Left hindlimb (tissue), 1 donor: Measurements from ENCODE around the gene RGS5.

Experiments
- DNase-seq: peaks from one replicate; pipeline ENCODE4 v3.0.0-alpha.2; 2018

Gene RGS5

GRCh38 chr1:163178628-163179027 is 24.1 kb downstream of the RGS5 start:
- DNase-seq = no peak

GRCh38 chr1:163176797-163177196 is 25.9 kb downstream of the RGS5 start:
- DNase-seq = no peak

GRCh38 chr1:163174524-163175437 is 27.9 kb downstream of the RGS5 start:
- DNase-seq = peak; percentile 38

GRCh38 chr1:163173121-163173520 is 29.6 kb downstream of the RGS5 start:
- no peak for DNase-seq

GRCh38 chr1:163172596-163172995 is 30.1 kb downstream of the RGS5 start:
- no peak for DNase-seq

- DNase-seq = no peak
Measured at GRCh38 chr1:163171826-163172225, 30.9 kb downstream of the RGS5 start.

GRCh38 chr1:163170975-163171676 is 31.6 kb downstream of the RGS5 start:
- DNase-seq = no peak

- no peak for DNase-seq
Measured at GRCh38 chr1:163170331-163170730, 32.4 kb downstream of the RGS5 start.

- no peak for DNase-seq
Measured at GRCh38 chr1:163169553-163169952, 33.2 kb downstream of the RGS5 start.

- no peak for DNase-seq
Measured at GRCh38 chr1:163168053-163168452, 34.7 kb downstream of the RGS5 start.

- no peak for DNase-seq
Measured at GRCh38 chr1:163166886-163167555, 35.7 kb downstream of the RGS5 start.

GRCh38 chr1:163165119-163165518 is 37.6 kb downstream of the RGS5 start:
- DNase-seq = no peak

GRCh38 chr1:163163881-163164582 is 38.7 kb downstream of the RGS5 start:
- DNase-seq = no peak

GRCh38 chr1:163163163-163163562 is 39.6 kb downstream of the RGS5 start:
- no peak for DNase-seq

- DNase-seq = no peak
Measured at GRCh38 chr1:163162381-163162914, 40.3 kb downstream of the RGS5 start.

- DNase-seq = no peak
Measured at GRCh38 chr1:163161841-163162240, 40.9 kb downstream of the RGS5 start.

- no peak for DNase-seq
Measured at GRCh38 chr1:163161337-163161736, 41.4 kb downstream of the RGS5 start.

- no peak for DNase-seq
Measured at GRCh38 chr1:163155606-163156005, 47.1 kb downstream of the RGS5 start.

GRCh38 chr1:163148911-163149310 is 53.8 kb downstream of the RGS5 start:
- DNase-seq = no peak

GRCh38 chr1:163147019-163147418 is 55.7 kb downstream of the RGS5 start:
- DNase-seq = no peak

GRCh38 chr1:163145435-163145834 is 57.3 kb downstream of the RGS5 start:
- DNase-seq = no peak

GRCh38 chr1:163144418-163144817 is 58.3 kb downstream of the RGS5 start:
- no peak for DNase-seq

GRCh38 chr1:163142152-163142551 is 60.6 kb downstream of the RGS5 start:
- no peak for DNase-seq
